Kidney tubule cell (primary cell): Measurements from ENCODE around the gene KCNE1.

Experiments used
- DNase-seq: peaks from one replicate; pipeline ENCODE4 v3.0.0-alpha.2; 2018; ENCODE audit warnings: low spot score

Gene KCNE1

GRCh38 chr21:34535886-34536285 lies 23.9 kb upstream of the KCNE1 start:
- no peak for DNase-seq

DNA sequence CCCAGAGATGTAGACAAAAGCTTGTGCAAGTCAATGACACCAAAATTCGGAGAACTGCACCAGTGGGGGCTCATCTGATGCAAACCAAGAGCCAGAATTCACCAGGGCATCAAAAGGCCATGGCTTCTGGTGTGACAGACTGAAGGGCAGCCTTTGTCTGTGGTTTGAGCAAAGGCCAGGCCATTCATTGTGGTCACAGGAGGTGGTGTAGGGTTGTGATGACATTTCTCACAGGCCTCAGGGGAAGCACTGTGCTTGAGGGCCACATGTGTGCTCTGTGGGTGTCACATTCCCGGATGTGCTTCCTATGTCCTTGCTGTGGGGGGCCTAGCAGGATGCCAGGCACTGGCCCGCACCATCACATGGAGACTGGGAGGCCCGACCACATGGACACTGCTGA lies 22.5 kb upstream of the KCNE1 start:
- no peak for DNase-seq

GRCh38 chr21:34533938-34534337 lies 21.9 kb upstream of the KCNE1 start:
- DNase-seq: no peak

DNA sequence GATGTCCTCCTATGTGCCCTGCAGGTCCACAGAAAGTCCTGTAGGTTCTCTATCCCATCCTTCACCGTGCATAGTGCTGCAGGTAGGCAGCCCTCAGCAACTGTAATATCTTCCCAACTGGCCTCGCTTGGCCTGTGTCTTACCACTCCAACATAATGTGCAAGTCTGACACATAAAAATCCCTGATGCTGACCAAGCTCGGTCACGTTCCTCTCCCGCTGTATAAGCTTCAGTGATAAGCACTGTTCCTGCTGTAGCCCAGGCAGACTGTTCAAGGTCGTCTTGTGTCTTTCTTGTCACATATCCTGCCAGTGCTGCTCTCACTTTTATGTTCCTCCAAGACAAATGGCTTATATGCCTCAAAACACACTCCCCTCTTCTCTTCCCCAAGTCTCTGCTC lies 19.4 kb upstream of the KCNE1 start:
- DNase-seq: no peak

DNA sequence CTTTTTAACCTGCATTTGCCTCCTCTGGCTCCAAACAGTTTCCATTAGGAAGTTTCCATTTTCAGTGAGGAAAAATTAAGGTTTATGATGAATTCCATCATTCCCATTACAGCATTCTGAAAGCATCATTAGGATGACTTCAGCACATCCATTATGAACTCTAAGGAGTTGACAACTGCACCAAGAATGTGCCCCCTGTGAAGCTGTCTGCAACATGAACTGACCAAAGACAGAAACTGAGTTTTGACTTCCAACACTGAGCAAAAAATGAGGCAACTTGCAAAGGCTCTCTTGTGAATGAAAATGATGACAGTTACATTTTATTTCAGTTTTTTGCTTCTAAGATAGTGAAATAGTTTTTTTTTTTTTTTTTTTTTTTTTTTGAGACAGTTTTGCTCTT lies 18.3 kb upstream of the KCNE1 start:
- peak; percentile 78 for DNase-seq

DNA sequence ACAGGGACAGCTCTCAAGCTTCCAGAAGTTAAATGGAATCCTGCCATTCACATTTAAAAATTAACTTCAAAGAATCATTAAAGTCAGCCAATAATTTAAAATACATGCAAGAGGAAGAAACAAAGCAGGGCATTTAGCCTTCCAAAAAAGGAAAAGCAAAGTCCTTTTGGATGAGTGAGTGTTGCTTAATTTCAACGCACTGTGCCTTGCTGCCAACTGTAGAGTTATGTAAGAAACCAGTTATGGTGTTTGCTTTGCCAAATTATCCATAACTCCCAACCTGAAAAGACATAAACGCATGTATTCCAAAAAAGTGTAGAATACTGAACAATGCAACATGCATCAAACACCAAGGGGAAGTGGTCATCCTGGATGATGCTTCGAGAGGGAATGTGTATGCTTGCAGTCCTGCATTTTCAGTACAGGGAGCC lies 16.1 kb upstream of the KCNE1 start:
- peak; percentile 49 for DNase-seq

GRCh38 chr21:34526618-34527290 lies 14.7 kb upstream of the KCNE1 start:
- peak; percentile 99 for DNase-seq

DNA sequence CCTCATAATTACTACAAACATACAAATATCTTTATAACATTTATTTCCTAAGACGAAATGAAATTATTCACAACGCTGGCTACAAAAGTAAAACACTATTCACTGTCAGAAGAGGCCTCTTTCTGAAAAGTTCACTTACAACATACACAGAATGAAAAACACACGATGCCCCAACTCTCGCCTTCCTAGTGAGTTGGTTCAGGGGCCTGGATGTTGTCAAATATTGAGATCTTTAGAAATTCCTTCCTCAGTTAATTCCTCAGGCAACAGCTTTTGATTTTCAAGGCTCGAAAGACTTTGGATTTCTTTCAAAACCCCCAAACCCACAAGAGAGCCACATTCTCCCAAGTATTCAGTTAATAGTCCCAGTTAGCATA lies 14.2 kb upstream of the KCNE1 start:
- no peak for DNase-seq

DNA sequence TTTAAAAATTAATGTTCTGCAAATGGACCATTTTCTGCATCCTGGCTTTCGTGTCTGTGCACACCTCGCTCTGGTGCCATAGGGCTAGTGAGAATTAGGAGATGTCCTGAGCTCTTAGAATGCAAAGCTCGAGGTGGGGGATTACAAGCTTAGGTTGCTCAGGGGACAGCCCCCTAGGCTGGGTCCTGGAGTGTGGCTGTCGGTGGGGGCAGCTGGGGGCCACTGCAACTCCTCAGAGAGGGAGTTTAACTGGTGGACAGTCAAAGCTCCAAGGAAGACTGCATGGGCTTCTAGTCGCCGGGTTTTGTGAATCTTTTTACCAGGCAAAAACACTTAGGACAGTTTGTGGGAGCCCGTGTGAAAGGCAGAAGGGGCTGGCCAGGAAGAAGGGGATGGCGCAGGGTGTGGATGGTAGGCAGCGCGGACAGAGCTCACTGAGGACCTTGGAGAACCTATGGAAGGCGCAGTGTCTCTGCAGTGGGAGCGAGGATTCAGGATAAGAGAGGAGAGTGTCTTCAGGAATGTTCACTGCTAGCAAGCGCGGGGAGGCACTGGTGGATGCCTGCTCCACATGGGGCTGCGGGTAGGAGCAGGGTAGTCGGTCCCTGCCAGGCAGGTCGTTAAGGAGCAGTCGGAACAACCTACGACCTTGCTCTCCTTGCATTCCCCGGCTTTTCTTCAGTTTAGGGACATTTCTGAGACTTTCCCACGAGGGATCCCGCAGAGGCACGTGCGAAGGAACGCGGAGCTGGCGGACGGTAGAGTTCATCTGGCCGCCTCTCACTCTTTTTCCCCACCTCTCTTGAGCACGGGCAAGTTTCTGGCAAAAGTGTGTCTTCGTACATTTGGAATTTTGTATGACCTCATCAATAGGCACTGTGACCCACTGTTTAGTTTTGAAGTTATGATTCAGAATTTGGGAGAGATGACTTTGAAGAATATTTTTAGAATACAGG lies 12.9 kb upstream of the KCNE1 start:
- DNase-seq: peak; percentile 63

DNA sequence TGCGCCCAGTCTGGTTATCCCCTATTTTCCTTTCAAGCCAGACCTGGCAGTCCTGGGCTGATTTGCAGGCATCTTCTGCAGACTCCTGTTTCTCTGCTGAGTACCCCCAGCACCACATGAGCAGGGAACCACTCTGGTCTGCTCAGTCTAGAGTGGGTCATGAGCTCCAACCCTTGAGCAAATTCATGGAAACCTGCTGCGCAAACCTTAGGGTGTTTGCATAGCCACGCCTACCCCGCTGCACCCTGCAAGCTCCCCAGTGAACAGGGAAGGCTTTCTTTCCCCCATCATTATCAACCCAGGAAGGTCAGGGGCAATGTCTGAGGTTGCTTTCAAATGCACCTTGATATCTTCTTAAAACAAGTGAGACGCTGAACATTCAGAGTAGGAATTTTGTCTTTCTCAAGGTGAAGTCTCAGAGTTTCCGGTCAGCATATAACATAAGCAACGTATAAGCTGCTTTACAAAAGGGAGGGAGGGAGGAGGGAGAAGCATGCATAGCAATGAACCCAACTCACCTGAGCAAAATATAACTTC lies 11.1 kb upstream of the KCNE1 start:
- no peak for DNase-seq

- no peak for DNase-seq
These were observed 10.3 kb upstream of the KCNE1 start for GRCh38 chr21:34522284-34522683.

DNA sequence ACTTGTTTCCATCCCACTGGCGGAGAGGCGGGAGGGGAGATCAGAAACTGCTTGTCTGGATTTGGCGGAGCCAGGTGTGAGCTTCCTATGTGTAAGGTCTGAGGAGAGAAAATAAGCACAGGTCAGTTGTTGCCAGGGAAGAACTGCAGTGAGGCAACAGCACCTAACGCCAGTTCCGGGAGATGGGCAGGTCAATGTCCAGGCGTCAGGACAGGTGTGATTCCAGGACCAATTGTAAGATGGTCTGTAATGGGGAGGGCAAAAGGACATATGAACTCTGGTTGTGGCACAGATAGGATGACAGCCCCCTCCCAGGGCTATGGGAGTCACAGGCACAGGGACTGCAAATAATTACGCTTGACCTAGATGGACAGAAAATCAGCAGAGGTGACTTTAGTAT lies 9.6 kb upstream of the KCNE1 start:
- no peak for DNase-seq

DNA sequence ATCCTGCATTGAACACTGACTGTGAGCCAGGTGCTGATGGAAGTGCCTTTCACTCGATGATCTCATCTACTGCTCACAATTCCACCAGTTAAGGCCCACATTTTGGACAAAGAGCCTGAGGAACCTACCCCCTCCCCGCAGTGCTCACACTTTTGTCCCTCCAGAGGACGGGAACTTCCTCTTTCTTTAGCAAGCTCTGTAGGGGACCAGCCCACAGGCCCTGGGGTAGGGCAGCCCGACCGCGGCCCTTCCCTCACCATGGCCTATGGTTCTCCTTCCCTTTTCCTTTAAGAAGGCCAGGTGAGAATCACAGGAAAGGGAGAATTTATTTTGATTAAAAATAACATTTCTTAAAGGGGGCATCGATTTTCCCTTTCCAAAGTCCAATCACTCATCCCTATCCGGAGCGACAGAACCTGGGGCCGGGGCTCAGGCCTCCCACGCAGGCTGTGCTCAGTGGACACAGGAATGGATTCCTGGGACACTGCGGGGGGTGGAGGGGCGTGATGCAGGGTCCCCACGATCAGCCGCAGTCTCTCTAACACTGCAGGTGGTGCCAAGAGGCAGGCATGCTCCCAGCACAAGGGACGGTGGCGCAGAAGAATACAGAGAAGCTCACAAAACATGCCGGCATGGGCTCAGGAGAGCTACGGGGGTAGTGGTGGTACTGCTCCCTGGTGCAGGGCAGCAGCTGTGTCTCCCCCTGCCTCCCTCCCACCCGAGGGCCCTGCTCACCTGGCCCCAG lies 8.9 kb upstream of the KCNE1 start:
- DNase-seq: no peak

DNA sequence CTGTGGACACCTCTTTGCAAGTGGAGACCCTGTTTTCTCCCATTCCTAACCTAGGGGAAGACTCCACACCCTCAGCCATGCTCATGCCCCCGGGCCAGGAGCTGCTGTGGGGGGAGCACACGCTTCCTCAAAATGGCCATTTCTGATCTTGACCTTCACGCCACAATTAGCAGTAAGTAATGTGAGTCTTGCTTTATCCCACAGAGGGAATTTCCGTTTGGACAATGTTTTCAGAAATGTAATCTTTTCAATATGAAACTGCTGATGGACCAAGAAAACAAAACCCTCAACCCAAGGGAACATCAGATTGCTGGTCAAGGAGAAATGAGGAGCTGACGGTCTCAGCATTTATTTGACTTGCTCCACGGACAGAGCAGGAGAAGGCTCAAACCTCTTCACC lies 8.3 kb upstream of the KCNE1 start:
- no peak for DNase-seq

GRCh38 chr21:34519694-34520093 lies 7.7 kb upstream of the KCNE1 start:
- no peak for DNase-seq

- no peak for DNase-seq
These were observed 7.0 kb upstream of the KCNE1 start for GRCh38 chr21:34519016-34519415.

GRCh38 chr21:34518301-34518700 lies 6.3 kb upstream of the KCNE1 start:
- no peak for DNase-seq

- DNase-seq: peak; percentile 50
These were observed 5.7 kb upstream of the KCNE1 start for GRCh38 chr21:34517491-34518245.

- no peak for DNase-seq
These were observed 5.0 kb upstream of the KCNE1 start for GRCh38 chr21:34517039-34517438.

GRCh38 chr21:34514576-34515115 lies 2.6 kb upstream of the KCNE1 start:
- DNase-seq: peak; percentile 78

DNA sequence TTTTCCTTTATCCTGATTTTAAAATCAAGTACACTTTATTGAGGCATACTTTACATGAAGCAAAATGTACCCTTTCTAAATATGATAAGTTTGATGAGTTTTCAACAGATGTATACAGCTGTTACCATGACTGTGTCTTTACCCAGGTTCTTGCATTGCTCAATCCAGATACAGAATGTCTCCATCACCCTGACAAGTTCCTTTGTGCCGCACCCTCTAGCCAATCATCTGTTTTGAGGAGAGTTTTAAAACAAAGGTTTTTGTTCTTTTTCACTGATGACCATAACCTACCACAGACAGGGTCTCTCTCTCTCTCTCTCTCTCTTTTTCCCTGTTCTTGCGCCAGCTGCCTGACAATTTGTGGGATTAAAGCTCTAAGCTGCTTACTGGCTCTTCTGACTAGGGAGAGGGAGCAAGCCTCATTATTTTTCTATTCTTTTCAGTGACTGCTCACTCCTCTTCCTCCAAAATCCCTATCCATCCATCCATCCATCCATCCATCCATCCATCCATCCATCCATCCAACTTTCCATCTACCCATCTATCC lies 1.2 kb upstream of the KCNE1 start:
- no peak for DNase-seq
